ENCODE data around the gene ZNF883. TPM values are rescaled to one million over a fixed set of nuclear protein-coding genes. Genes with fewer than 3 reads are reported as not detected.
A peak's percentile ranks its signal among the peaks of the same experiment; 100 is the strongest.

ZNF883 gene
- total and polyA plus RNA-seq, 12 donors: 0.24 to 7.0 (median 0.77) TPM; not detected in 4

- DNase-seq: peak; percentile 90 to 96 (median 93)
- TF ChIP-seq CTCF (IDR thresholded peaks at IDR 0.05) (no peak), POLR2A (IDR thresholded peaks at IDR 0.05) (peak; percentile 26 to 67)
- no peaks in the 10 kb centered on the region for H3K36me3 ChIP-seq (replicated peaks in 1 of 2)
- peaks cover 0 to 12% (median 3%) of the 10 kb centered on the region in 3 donors for H3K9me3 ChIP-seq (replicated peaks in 1 of 3)
- 3 to 7% (median 3%) methylated on average over 40 to 62 of the region's 62 CpGs for WGBS, 4 donors
- H3K4me1 ChIP-seq (replicated peaks in 1 of 2): no peaks in the 10 kb centered on the region
- H3K27ac ChIP-seq: peak within 1 kb of the TSS in 3 of 5 donors; percentile 4 to 77 (median 71)
- H3K27me3 ChIP-seq: peaks cover 7% of the 10 kb centered on the region
- peak within 1 kb of the TSS; percentile 22 to 76 (median 60) for H3K4me3 ChIP-seq
- intact Hi-C loops (cut with DNase I): no loop called here
Observed at GRCh38 chr9:113056191-113057106, 44.5 kb upstream of the ZNF883 start, which contains the start of gene ZFP37. ZFP37 (minus strand) TSS chr9:113056724; CDS start chr9:113056688, 36 bp downstream.

GRCh38 chr9:113042884-113043657, 31.1 kb upstream of the ZNF883 start:
- WGBS, 4 donors: 89 to 95% (median 92%) methylated on average over 4 of the region's 4 CpGs
- H3K4me1 ChIP-seq (replicated peaks in 1 of 2): no peaks in the 10 kb centered on the region
- no peaks in the 10 kb centered on the region for H3K36me3 ChIP-seq (replicated peaks in 1 of 2)
- no peak overlapping the region for H3K4me3 ChIP-seq
- peaks cover 0 to 95% (median 67%) of the 10 kb centered on the region in 3 donors for H3K9me3 ChIP-seq (replicated peaks in 1 of 3)
- H3K27me3 ChIP-seq: no peaks in the 10 kb centered on the region
- DNase-seq: no peak
- TF ChIP-seq CTCF (IDR thresholded peaks at IDR 0.05) (no peak), POLR2A (IDR thresholded peaks at IDR 0.05) (no peak)
- no peak overlapping the region for H3K27ac ChIP-seq
- intact Hi-C loops (cut with DNase I): no loop called here

GRCh38 chr9:113026200-113026599, 14.2 kb upstream of the ZNF883 start:
- H3K9me3 ChIP-seq (replicated peaks in 1 of 3): peaks cover 0 to 12% (median 0%) of the 10 kb centered on the region in 3 donors
- H3K4me3 ChIP-seq: no peak overlapping the region
- intact Hi-C loops (cut with DNase I): no loop called here

More at GRCh38 chr9:113026200-113026599, 14.2 kb upstream of the ZNF883 start:
- no peak overlapping the region for H3K27ac ChIP-seq
- no peaks in the 10 kb centered on the region for H3K36me3 ChIP-seq (replicated peaks in 1 of 2)
- no peak for TF ChIP-seq CTCF (IDR thresholded peaks at IDR 0.05)
- TF ChIP-seq POLR2A (IDR thresholded peaks at IDR 0.05): no peak
- 62 to 69% (median 66%) methylated on average over 1 of the region's 1 CpG for WGBS, 4 donors
- DNase-seq: no peak
- H3K27me3 ChIP-seq: no peaks in the 10 kb centered on the region
- no peaks in the 10 kb centered on the region for H3K4me1 ChIP-seq (replicated peaks in 1 of 2)

Data from adrenal gland (tissue), 12 donors.